Astrocyte of the cerebellum (primary cell): ENCODE measurements around the gene GNG12.

Experiments used
- DNase-seq: peaks from one replicate; pipeline ENCODE4 v3.0.0-alpha.2; 2011; ENCODE audit warnings: low read depth
- H3K4me3 ChIP-seq: 2 replicates; pipeline ENCODE4 v1.5.1; 2011; ENCODE audit warnings: mild to moderate bottlenecking, low read depth, low read length, moderate library complexity
- in situ Hi-C: cut with HindIII; loops from 2 replicates; pipeline ENCODE4 v1.10.0; 2017; ENCODE audit warnings: low sequenced_read_pairs
- TF ChIP-seq, protein P1 (sequence below): IDR thresholded peaks from 2 replicates; pipeline ENCODE4 v1.5.1; 2012; ENCODE audit warnings: low read length, low read depth, moderate library complexity, mild to moderate bottlenecking; ENCODE audit errors: missing control alignments

Gene GNG12

DNA sequence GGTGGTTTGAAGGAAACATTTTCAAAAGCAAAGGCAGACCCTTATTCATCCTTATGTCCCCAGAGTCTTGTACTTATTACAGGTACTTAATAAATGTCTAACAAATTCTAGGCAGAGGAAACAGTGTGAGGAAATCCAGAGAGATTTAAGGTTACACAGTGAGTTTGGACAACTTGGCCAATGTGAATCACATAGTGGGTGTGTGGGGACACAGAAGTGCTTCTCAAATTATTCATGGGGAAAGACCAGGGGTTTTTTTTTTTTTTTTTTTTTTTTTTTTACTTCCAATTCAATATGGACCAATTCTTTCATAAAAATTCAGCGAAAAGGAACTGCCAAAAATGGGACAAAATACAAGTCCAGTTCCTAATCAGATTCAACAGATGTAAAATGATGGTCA, 15.1 kb downstream of the GNG12 start:
- TF ChIP-seq, protein P1, sequence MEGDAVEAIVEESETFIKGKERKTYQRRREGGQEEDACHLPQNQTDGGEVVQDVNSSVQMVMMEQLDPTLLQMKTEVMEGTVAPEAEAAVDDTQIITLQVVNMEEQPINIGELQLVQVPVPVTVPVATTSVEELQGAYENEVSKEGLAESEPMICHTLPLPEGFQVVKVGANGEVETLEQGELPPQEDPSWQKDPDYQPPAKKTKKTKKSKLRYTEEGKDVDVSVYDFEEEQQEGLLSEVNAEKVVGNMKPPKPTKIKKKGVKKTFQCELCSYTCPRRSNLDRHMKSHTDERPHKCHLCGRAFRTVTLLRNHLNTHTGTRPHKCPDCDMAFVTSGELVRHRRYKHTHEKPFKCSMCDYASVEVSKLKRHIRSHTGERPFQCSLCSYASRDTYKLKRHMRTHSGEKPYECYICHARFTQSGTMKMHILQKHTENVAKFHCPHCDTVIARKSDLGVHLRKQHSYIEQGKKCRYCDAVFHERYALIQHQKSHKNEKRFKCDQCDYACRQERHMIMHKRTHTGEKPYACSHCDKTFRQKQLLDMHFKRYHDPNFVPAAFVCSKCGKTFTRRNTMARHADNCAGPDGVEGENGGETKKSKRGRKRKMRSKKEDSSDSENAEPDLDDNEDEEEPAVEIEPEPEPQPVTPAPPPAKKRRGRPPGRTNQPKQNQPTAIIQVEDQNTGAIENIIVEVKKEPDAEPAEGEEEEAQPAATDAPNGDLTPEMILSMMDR, result no peak
- no peak overlapping the region for H3K4me3 ChIP-seq
- in situ Hi-C loops, result no loop called here
- DNase-seq, result no peak

DNA sequence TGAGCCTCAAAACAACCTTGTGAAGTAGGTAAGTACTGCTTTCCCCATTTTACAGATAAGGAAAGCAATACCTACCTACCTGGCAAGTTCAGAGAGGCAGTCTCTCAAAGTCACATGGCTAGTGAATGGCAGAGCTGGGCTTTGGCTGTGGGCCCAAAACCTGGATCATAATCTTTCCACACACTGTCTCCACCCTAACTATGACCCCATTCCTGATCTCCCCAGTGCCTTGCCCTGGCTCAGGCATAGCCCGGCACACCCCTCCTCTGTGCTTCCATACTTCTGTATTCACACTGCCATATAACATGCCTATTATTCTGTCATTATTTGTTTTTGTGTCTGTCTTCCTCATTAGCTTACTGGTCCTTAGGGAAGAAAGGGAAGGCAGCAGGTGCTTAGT, 15.9 kb downstream of the GNG12 start:
- TF ChIP-seq, protein P1, result no peak
- in situ Hi-C loops, result no loop called here
- H3K4me3 ChIP-seq, result no peak overlapping the region
- DNase-seq, result no peak

DNA sequence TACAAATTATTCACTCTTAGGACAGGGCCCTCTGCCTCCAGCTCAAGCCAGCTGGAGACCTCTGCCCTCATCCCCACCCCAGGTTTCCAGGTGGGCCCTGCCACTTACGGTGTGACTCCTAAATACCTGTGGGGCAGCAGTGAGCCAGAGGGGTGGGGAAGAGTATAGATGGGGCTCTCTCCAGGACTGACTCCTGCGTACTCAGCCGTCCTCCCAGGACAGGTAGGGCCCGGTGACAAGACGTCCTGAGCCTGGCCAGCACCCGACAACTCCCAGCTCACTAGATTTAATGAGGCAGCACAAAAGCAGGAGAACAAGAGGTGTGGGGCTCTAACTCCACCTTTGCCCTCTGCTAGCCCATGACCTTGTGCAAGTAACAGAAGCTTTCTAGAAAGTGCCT, 16.8 kb downstream of the GNG12 start:
- no peak for DNase-seq
- TF ChIP-seq, protein P1, result no peak
- in situ Hi-C loops, result no loop called here
- no peak overlapping the region for H3K4me3 ChIP-seq

DNA sequence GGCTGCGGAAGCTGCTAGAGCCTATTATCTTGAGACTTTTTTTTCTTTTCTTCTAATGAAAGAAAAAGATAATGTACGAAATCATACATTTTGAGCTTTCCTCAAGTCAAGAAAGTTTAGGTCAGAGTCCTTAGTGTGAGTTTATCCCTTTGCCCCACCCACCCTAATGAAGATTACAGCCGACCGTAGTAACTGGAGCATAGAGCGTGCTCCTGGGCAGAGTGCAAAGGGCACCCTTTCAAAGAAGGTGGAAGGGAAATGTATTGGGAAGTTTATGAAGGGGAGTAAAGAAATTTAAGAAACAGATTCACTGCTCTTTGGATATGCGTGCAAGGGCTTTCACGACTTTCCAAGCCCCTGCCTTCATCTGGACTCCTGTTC, 17.2 kb downstream of the GNG12 start:
- TF ChIP-seq, protein P1, result no peak
- DNase-seq, result no peak
- no peak overlapping the region for H3K4me3 ChIP-seq
- in situ Hi-C loops, result no loop called here

DNA sequence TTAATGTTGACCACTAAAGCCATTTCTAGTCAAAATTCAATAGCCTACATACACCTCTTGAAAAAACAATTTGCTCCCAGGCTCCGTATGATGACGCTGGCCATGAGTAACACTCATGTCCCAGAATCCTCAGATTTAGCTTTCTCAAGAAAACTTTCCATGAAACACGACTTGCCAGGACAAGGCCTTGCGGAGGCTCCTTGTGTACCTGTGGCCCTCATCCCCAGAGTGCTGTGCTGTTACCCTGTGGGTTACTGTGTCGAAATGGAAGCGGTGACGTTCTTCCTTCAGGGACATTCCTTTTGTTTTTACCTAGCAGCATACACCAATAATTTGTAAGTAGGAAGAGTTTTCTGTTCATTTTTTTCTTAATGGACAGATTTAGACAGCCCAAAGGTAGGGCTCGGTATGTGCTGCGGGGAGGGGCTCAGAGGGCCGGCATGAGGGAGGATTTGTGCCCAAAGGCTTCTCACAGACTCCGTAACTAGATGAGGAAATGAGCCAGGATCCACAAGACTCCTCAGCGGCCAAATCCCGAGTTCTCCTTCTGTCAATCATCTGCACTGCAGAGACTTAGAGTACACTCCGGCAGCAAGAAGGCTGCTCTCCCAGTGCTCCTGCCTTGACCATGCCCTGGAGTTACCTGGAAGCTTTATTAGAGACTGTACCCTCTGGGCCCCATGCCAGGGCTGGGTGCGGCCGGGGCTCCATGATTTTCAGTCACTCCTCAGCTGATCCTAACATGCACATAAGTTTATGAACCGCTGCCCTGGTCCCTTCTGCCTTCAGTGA, 17.8 kb downstream of the GNG12 start:
- in situ Hi-C loops, result no loop called here
- TF ChIP-seq, protein P1, result no peak
- no peak for DNase-seq
- no peak overlapping the region for H3K4me3 ChIP-seq

DNA sequence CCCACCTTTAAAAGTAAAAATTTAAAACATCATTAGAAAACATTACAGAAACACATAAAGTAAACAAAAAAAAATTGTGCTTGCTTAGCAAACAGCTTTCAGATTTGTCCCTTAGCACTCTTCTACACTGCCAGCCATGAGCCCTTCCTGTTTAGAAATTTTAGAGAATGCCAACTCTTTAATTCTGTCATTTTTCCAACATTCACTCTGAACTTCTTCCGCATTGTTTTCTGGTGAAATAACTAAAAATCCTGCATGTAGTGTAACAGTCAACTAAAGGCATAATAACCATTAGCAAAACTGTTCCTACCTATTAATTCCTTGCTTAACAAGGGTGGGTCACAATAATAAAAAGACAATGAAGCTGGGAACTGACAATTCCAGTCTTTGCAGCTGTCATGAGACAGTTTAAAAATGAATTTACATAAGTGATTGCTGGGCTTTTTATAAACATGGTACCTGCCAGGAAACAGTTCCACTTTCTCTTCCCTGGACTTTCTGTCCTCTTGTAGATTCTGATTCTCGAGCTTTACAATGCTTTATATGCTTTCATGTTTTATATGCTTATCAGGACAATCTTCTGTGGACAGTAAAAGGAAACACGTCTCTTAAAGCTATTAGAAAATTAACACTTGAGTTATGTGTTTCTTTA, 19.0 kb downstream of the GNG12 start:
- TF ChIP-seq, protein P1, result no peak
- no peak overlapping the region for H3K4me3 ChIP-seq
- no peak for DNase-seq
- in situ Hi-C loops, result no loop called here
